Dermis lymphatic vessel endothelial cell (primary cell): ENCODE results near the gene LY6G6F. TPM values are rescaled to one million over a fixed set of nuclear protein-coding genes. Genes with fewer than 3 reads are reported as not detected.

ENCODE experiments used
- total RNA-seq: library from RNA; depleted of rRNA; stranded (reverse); fragments of >200 nt; gene quantifications from 2 replicates; pipeline ENCODE4 v1.2.1, GENCODE V29; 2014

Gene LY6G6F
- total RNA-seq, 1 donor from 2014 or later, result not detected

Other genes with a start within 250 kb of the LY6G6F start
- 7.5 and 7.9 TPM in 2 replicates for gene MICB, start 208.7 kb upstream of the LY6G6F start, total RNA-seq
- not detected in 2 replicates for gene MCCD1, start 177.9 kb upstream of the LY6G6F start, total RNA-seq
- 269 and 380 TPM in 2 replicates for gene DDX39B, start 164.9 kb upstream of the LY6G6F start, total RNA-seq
- 0.11 and 0.17 TPM in 2 replicates for gene ATP6V1G2, start 160.3 kb upstream of the LY6G6F start, total RNA-seq
- gene NFKBIL1, start 159.3 kb upstream of the LY6G6F start, total RNA-seq, result 25.3 and 25.9 TPM in 2 replicates
- gene LTA, start 134.6 kb upstream of the LY6G6F start, total RNA-seq, result not detected in 2 replicates
- not detected in 2 replicates for gene TNF, start 131.3 kb upstream of the LY6G6F start, total RNA-seq
- 2.9 and 3.2 TPM in 2 replicates for gene LTB, start 124.4 kb upstream of the LY6G6F start, total RNA-seq
- 0.11 and 0.26 TPM in 2 replicates for gene LST1, start 120.6 kb upstream of the LY6G6F start, total RNA-seq
- gene NCR3, start 113.9 kb upstream of the LY6G6F start, total RNA-seq, result not detected in 2 replicates
- 0.17 TPM in 1 of 2 replicates, not detected in the other for gene AIF1, start 91.6 kb upstream of the LY6G6F start, total RNA-seq
- 21.8 and 25.5 TPM in 2 replicates for gene PRRC2A, start 86.2 kb upstream of the LY6G6F start, total RNA-seq
- 105 and 110 TPM in 2 replicates for gene BAG6, start 54.2 kb upstream of the LY6G6F start, total RNA-seq
- 0.52 and 0.54 TPM in 2 replicates for gene APOM, start 51.0 kb upstream of the LY6G6F start, total RNA-seq
- 22.6 and 24.2 TPM in 2 replicates for gene C6orf47, start 46.1 kb upstream of the LY6G6F start, total RNA-seq
- gene GPANK1, start 41.9 kb upstream of the LY6G6F start, total RNA-seq, result 14.0 and 14.5 TPM in 2 replicates
- gene CSNK2B, start 40.8 kb upstream of the LY6G6F start, total RNA-seq, result 71.8 and 77.7 TPM in 2 replicates
- gene LY6G5B, start 36.9 kb upstream of the LY6G6F start, total RNA-seq, result 1.4 and 1.9 TPM in 2 replicates
- gene LY6G5C, start 25.8 kb upstream of the LY6G6F start, total RNA-seq, result 1.4 and 1.5 TPM in 2 replicates
- 52.7 and 62.4 TPM in 2 replicates for gene ABHD16A, start 3.5 kb upstream of the LY6G6F start, total RNA-seq
- not detected in 2 replicates for gene LY6G6D, start 8.5 kb downstream of the LY6G6F start, total RNA-seq
- not detected in 2 replicates for gene LY6G6C, start 14.9 kb downstream of the LY6G6F start, total RNA-seq
- not detected in 2 replicates for gene MPIG6B, start 16.5 kb downstream of the LY6G6F start, total RNA-seq
- gene DDAH2, start 22.4 kb downstream of the LY6G6F start, total RNA-seq, result 122 and 139 TPM in 2 replicates
- gene CLIC1, start 29.7 kb downstream of the LY6G6F start, total RNA-seq, result 545 and 566 TPM in 2 replicates
- gene MSH5, start 33.1 kb downstream of the LY6G6F start, total RNA-seq, result 2.3 and 3.0 TPM in 2 replicates
- gene SAPCD1, start 55.8 kb downstream of the LY6G6F start, total RNA-seq, result 2.2 and 8.0 TPM in 2 replicates
- gene VWA7, start 70.5 kb downstream of the LY6G6F start, total RNA-seq, result 0.09 and 0.22 TPM in 2 replicates
- gene VARS1, start 88.9 kb downstream of the LY6G6F start, total RNA-seq, result 31.2 and 36.4 TPM in 2 replicates
- 22.2 and 26.3 TPM in 2 replicates for gene LSM2, start 100.1 kb downstream of the LY6G6F start, total RNA-seq
- 1.2 and 1.5 TPM in 2 replicates for gene HSPA1L, start 108.4 kb downstream of the LY6G6F start, total RNA-seq
- 78.6 and 81.2 TPM in 2 replicates for gene HSPA1A, start 108.7 kb downstream of the LY6G6F start, total RNA-seq
- 16.9 and 34.6 TPM in 2 replicates for gene HSPA1B, start 120.9 kb downstream of the LY6G6F start, total RNA-seq
- 43.3 and 54.0 TPM in 2 replicates for gene NEU1, start 156.0 kb downstream of the LY6G6F start, total RNA-seq
- not detected in 2 replicates for gene SLC44A4, start 172.1 kb downstream of the LY6G6F start, total RNA-seq
- gene EHMT2, start 190.8 kb downstream of the LY6G6F start, total RNA-seq, result 24.9 and 29.6 TPM in 2 replicates
- 2.4 and 2.8 TPM in 2 replicates for gene ZBTB12, start 195.2 kb downstream of the LY6G6F start, total RNA-seq
- gene C2, start 220.9 kb downstream of the LY6G6F start, total RNA-seq, result 0.17 and 0.22 TPM in 2 replicates
- gene CFB, start 239.2 kb downstream of the LY6G6F start, total RNA-seq, result 0.09 and 0.22 TPM in 2 replicates